Fibroblast of skin of left biceps (primary cell): ENCODE measurements around the gene WHRN.

Experiments used
- DNase-seq, 2 experiments: peaks; one replicate each; pipeline ENCODE4 v3.0.0-alpha.2; 2013; ENCODE audit warnings: low read depth in 2 of 2

The WHRN gene

GRCh38 chr9:114399381-114399780 lies 105.9 kb downstream of the WHRN start:
- DNase-seq = no peak

GRCh38 chr9:114397848-114398605 lies 107.2 kb downstream of the WHRN start:
- peak; percentile 86 to 89 for DNase-seq

GRCh38 chr9:114397219-114397847 lies 107.9 kb downstream of the WHRN start:
- DNase-seq = no peak

GRCh38 chr9:114396558-114397218 lies 108.6 kb downstream of the WHRN start:
- peak; percentile 93 to 95 for DNase-seq

- no peak for DNase-seq
These were observed 109.5 kb downstream of the WHRN start for GRCh38 chr9:114395768-114396167.

- DNase-seq = no peak
These were observed 110.0 kb downstream of the WHRN start for GRCh38 chr9:114395334-114395617.

- DNase-seq = no peak
These were observed 110.5 kb downstream of the WHRN start for GRCh38 chr9:114394523-114395333.

- DNase-seq = no peak
These were observed 112.5 kb downstream of the WHRN start for GRCh38 chr9:114392749-114393112.

GRCh38 chr9:114390952-114391351 lies 114.3 kb downstream of the WHRN start:
- DNase-seq = no peak

GRCh38 chr9:114389612-114390368 lies 115.5 kb downstream of the WHRN start:
- no peak for DNase-seq

GRCh38 chr9:114388764-114389375 lies 116.4 kb downstream of the WHRN start:
- DNase-seq = no peak

GRCh38 chr9:114388357-114388682 lies 117.0 kb downstream of the WHRN start:
- DNase-seq = no peak

- DNase-seq = peak; percentile 30 to 40
These were observed 117.5 kb downstream of the WHRN start, which contains the start of gene AKNA for GRCh38 chr9:114387680-114388356. Gene AKNA, minus strand, starts transcription at chr9:114387982. Its CDS starts 6,649 bp downstream, at chr9:114381333.

- no peak for DNase-seq
These were observed 118.2 kb downstream of the WHRN start for GRCh38 chr9:114386886-114387679.

- no peak for DNase-seq
These were observed 118.8 kb downstream of the WHRN start for GRCh38 chr9:114386361-114386885.

GRCh38 chr9:114385397-114386181 lies 119.7 kb downstream of the WHRN start:
- DNase-seq = peak; percentile 33 to 49

GRCh38 chr9:114384836-114385396 lies 120.4 kb downstream of the WHRN start:
- no peak for DNase-seq

GRCh38 chr9:114384341-114384740 lies 120.9 kb downstream of the WHRN start:
- no peak for DNase-seq
